Measurements from ENCODE around the gene KDM4C. TPM values are rescaled to one million over a fixed set of nuclear protein-coding genes. Genes with fewer than 3 reads are reported as not detected.
A peak's percentile ranks its signal among the peaks of the same experiment; 100 is the strongest.

The KDM4C gene
- total RNA-seq, 1 donor from 2014 or later: 39.8 TPM

- H3K4me1 ChIP-seq: peaks cover 8% of the 10 kb centered on the region
- no peak overlapping the region for H3K4me3 ChIP-seq
- H3K36me3 ChIP-seq: no peaks in the 10 kb centered on the region
- no peak overlapping the region for H3K27ac ChIP-seq
- intact Hi-C loops (cut with DNase I): no loop called here
- peak in 1 of 2 donors; percentile 24 for ATAC-seq
- no peak for DNase-seq
- no peaks in the 10 kb centered on the region for H3K9me3 ChIP-seq
- H3K27me3 ChIP-seq (ENCODE audit: low read depth): no peaks in the 10 kb centered on the region
- TF ChIP-seq, protein P1, sequence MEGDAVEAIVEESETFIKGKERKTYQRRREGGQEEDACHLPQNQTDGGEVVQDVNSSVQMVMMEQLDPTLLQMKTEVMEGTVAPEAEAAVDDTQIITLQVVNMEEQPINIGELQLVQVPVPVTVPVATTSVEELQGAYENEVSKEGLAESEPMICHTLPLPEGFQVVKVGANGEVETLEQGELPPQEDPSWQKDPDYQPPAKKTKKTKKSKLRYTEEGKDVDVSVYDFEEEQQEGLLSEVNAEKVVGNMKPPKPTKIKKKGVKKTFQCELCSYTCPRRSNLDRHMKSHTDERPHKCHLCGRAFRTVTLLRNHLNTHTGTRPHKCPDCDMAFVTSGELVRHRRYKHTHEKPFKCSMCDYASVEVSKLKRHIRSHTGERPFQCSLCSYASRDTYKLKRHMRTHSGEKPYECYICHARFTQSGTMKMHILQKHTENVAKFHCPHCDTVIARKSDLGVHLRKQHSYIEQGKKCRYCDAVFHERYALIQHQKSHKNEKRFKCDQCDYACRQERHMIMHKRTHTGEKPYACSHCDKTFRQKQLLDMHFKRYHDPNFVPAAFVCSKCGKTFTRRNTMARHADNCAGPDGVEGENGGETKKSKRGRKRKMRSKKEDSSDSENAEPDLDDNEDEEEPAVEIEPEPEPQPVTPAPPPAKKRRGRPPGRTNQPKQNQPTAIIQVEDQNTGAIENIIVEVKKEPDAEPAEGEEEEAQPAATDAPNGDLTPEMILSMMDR (IDR thresholded peaks at IDR 0.05): no peak
Measured at GRCh38 chr9:6922124-6922676, 164.4 kb downstream of the KDM4C start.

- ATAC-seq: no peak
- Histone ChIP-seq H3K27ac (no peak overlapping the region), H3K4me3 (no peak overlapping the region), H3K36me3 (no peaks in the 10 kb centered on the region), H3K27me3 (ENCODE audit: low read depth) (no peaks in the 10 kb centered on the region), H3K4me1 (peaks cover 8% of the 10 kb centered on the region), H3K9me3 (no peaks in the 10 kb centered on the region)
- no peak for DNase-seq
- TF ChIP-seq, protein P1 (IDR thresholded peaks at IDR 0.05): no peak
- intact Hi-C loops (cut with DNase I): no loop called here
Measured at GRCh38 chr9:6922680-6923079, 164.9 kb downstream of the KDM4C start.

DNA sequence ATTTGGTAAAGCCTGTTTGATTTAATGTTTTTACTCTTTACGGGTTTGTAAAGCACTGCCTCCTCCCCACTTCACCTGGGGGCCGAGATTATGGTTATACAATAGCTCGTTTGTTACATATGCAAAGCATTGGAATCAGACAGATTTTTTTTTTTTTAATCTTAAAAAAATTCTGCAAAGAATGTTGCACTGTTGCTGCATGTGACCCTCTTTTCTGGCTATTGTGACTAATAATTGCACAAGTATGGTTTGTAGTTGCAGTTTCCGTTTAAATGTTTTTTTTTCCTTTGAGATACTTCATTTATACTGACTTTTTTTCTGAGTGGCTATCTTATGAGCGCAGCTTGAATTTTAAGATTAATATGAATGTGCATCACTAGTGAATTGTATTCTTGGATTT, 165.3 kb downstream of the KDM4C start:
- TF ChIP-seq, protein P1 (IDR thresholded peaks at IDR 0.05): no peak
- intact Hi-C loops (cut with DNase I): no loop called here
- ATAC-seq (no peak), DNase-seq (no peak)
- H3K4me1 ChIP-seq: peaks cover 8% of the 10 kb centered on the region
- no peak overlapping the region for H3K27ac ChIP-seq
- no peaks in the 10 kb centered on the region for H3K36me3 ChIP-seq
- no peaks in the 10 kb centered on the region for H3K27me3 ChIP-seq (ENCODE audit: low read depth)
- H3K9me3 ChIP-seq: no peaks in the 10 kb centered on the region
- no peak overlapping the region for H3K4me3 ChIP-seq

DNA sequence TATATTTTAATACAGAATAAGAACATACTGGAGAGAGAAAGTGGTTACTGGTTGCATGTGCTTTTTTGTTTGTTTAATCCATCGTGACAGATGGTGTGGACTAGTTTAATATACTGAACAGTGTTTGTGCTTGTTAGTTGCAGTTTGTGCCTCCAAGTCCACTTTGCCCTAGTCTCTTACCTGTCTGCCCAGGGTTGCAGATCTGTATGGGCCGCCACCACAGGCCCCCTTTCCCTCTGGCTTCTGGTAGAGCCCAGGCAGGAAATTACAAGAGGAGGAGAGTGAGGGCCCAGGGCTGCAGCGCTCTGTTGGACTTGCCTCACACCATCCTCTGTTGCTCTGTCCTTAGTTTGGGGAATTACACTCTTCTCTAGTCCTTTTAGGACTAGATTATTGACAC, 166.4 kb downstream of the KDM4C start:
- intact Hi-C loops (cut with DNase I): no loop called here
- Histone ChIP-seq H3K9me3 (no peaks in the 10 kb centered on the region), H3K4me1 (peaks cover 14% of the 10 kb centered on the region), H3K4me3 (no peak overlapping the region), H3K36me3 (no peaks in the 10 kb centered on the region), H3K27ac (no peak overlapping the region), H3K27me3 (ENCODE audit: low read depth) (no peaks in the 10 kb centered on the region)
- ATAC-seq (peak in 1 of 2 donors; percentile 28), DNase-seq (no peak)
- TF ChIP-seq, protein P1 (IDR thresholded peaks at IDR 0.05): no peak

GRCh38 chr9:6924988-6925563, 167.3 kb downstream of the KDM4C start:
- intact Hi-C loops (cut with DNase I): no loop called here
- no peak for DNase-seq
- Histone ChIP-seq H3K36me3 (no peaks in the 10 kb centered on the region), H3K4me1 (peaks cover 15% of the 10 kb centered on the region), H3K9me3 (no peaks in the 10 kb centered on the region), H3K4me3 (no peak overlapping the region), H3K27ac (no peak overlapping the region), H3K27me3 (ENCODE audit: low read depth) (no peaks in the 10 kb centered on the region)
- no peak for ATAC-seq
- TF ChIP-seq, protein P1 (IDR thresholded peaks at IDR 0.05): no peak
